C4-2B (cell line): Measurements from ENCODE around the gene CYGB.

Experiments
- CTCF ChIP-seq: fragments of 450-650 bp; conservative IDR thresholded peaks from 2 replicates; pipeline ENCODE4 v1.5.1; 2017; ENCODE audit warnings: mild to moderate bottlenecking
- ZFX ChIP-seq: fragments of 450-650 bp; IDR thresholded peaks from 2 replicates; pipeline ENCODE4 v1.6.1; 2017

- TF ChIP-seq CTCF (no peak), ZFX (no peak)
Observed at GRCh38 chr17:76561332-76561731, 23.8 kb upstream of the CYGB start.
